ENCODE data around the gene TTLL9. TPM values are rescaled to one million over a fixed set of nuclear protein-coding genes. Genes with fewer than 3 reads are reported as not detected.

Gene TTLL9
- total RNA-seq, 1 donor from 2014 or later = not detected

DNA sequence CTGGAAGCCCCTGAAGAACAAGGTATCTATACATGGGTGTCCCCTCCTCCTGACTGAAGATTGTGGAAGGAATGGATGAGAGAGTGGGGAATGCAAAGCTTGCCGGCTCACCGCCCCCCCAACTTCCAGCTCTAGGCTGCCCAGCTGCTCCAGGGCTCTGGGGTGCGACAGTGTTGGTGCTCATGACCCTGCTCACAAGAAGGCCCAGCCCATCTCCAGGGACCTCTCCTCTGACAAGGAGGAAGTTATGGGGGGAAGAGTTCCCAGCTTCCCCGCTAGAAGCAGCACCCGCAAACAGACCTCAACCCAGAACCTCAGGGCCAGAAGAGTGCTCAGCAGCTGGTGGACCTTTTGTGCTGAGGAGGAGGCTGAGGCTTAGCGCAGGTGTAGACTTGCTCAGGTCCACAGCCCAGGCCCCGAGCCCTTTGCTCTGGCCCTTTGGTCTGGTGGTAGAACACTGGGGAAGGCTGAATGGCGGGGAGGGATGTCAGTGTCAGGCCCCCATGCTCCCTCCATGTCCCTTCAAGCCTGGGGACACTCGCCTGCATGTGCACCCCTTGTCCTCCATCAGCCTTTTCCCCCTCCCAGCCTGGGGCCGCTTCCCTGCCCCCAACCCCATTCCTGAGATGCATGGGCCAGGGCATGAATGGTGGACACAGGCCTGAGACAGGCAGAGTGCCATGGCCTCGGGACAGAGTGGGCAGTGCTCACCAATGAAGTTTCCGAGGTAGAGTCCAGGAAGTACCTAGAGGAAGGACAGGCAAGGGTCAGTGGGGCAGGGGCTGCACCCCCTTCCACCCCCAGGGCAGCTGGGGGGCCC lies 1.4 kb upstream of the TTLL9 start:
- no peaks in the 10 kb centered on the region for H3K36me3 ChIP-seq (ENCODE audit: control insufficient read depth, insufficient read depth, low read length)
- TF ChIP-seq, protein P1, sequence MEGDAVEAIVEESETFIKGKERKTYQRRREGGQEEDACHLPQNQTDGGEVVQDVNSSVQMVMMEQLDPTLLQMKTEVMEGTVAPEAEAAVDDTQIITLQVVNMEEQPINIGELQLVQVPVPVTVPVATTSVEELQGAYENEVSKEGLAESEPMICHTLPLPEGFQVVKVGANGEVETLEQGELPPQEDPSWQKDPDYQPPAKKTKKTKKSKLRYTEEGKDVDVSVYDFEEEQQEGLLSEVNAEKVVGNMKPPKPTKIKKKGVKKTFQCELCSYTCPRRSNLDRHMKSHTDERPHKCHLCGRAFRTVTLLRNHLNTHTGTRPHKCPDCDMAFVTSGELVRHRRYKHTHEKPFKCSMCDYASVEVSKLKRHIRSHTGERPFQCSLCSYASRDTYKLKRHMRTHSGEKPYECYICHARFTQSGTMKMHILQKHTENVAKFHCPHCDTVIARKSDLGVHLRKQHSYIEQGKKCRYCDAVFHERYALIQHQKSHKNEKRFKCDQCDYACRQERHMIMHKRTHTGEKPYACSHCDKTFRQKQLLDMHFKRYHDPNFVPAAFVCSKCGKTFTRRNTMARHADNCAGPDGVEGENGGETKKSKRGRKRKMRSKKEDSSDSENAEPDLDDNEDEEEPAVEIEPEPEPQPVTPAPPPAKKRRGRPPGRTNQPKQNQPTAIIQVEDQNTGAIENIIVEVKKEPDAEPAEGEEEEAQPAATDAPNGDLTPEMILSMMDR (IDR thresholded peaks at IDR 0.05; ENCODE audit: insufficient read depth, low read length, poor library complexity, severe bottlenecking) = no peak
- no peak overlapping the region for H3K4me3 ChIP-seq (ENCODE audit: low read depth, low read length)
- H3K27me3 ChIP-seq (ENCODE audit: control insufficient read depth, insufficient read depth, low read length) = peaks cover 44% of the 10 kb centered on the region
- no peak for DNase-seq (ENCODE audit: low read depth)

DNA sequence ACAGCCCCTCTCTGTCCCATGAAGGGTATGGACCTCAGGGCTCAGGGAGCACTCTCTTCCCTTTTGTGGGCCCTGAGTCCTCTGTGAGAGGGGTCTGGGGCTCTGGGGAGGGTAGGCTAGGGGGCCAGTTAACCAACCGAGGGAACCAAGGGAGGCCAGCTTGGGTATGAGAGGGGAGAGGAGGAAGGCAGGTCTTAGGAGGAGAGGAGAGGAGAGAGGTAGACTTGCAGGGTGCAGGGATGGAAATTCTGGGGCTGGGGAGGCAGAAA lies 827 bp upstream of the TTLL9 start:
- DNase-seq (ENCODE audit: low read depth) = no peak
- Histone ChIP-seq H3K27me3 (ENCODE audit: control insufficient read depth, insufficient read depth, low read length) (peaks cover 44% of the 10 kb centered on the region), H3K4me3 (ENCODE audit: low read depth, low read length) (peak overlapping the region; percentile 37), H3K36me3 (ENCODE audit: control insufficient read depth, insufficient read depth, low read length) (no peaks in the 10 kb centered on the region)
- TF ChIP-seq, protein P1 (IDR thresholded peaks at IDR 0.05; ENCODE audit: insufficient read depth, low read length, poor library complexity, severe bottlenecking) = no peak

DNA sequence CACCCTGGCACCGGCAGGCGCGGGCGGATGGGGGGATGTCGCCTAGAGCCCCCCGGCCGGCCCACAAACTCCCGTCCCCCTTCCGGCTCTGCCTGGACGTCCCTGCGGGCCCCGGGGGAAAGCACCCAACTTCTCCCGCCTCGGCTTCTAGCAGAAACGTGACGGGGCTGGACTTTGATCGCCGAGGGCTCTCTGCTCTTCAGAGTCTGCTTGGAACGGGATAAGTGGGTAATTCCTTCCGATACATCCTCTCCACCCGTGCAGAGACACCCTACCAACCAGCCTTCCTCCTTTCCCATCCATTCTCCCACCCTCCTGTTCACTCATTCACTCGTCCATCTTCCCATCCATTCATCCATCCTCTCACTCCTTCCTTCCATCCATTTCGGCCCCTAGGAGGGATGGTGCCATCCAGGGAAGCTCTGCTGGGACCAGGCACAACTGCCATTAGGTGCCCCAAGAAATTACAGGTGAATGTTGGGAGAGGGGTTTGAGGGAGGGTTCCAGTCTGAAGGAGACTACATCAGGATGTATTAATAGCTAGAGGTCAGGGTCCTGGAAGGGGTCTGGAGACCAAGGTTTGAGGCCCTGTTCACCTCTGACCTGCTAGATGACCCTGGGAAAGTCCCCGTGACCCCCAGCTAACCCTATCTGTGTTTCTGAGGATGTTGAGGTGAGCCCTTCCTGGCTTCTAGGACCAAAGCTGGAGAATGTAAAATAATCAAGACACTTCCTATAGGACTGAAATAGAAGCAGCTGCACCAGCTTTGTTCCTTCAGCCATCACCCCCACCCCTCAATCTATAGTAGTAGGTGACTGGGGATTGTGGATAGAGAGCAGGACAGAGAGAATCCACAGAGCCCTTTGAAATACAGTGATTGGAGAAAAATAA lies 538 bp downstream of the TTLL9 start:
- Histone ChIP-seq H3K27me3 (ENCODE audit: control insufficient read depth, insufficient read depth, low read length) (peaks cover 44% of the 10 kb centered on the region), H3K36me3 (ENCODE audit: control insufficient read depth, insufficient read depth, low read length) (no peaks in the 10 kb centered on the region), H3K4me3 (ENCODE audit: low read depth, low read length) (peak overlapping the region; percentile 37)
- TF ChIP-seq, protein P1 (IDR thresholded peaks at IDR 0.05; ENCODE audit: insufficient read depth, low read length, poor library complexity, severe bottlenecking) = no peak
- no peak for DNase-seq (ENCODE audit: low read depth)

DNA sequence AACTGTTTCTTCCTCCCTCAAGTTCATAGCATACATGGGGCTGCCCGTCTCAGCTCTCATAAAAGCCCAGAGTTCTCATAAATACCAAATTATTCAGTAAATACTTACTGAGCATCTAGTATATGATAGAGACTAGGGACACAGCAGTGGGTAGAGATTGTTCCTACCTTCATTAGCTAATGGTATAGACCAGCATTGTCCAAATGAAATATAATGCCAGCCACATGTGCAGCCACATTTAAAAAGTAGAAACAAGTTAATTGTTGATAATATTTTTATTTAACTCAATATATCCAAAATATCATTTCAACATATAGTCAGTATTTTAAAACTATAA lies 1.2 kb downstream of the TTLL9 start:
- TF ChIP-seq, protein P1 (IDR thresholded peaks at IDR 0.05; ENCODE audit: insufficient read depth, low read length, poor library complexity, severe bottlenecking) = no peak
- no peak for DNase-seq (ENCODE audit: low read depth)
- peaks cover 44% of the 10 kb centered on the region for H3K27me3 ChIP-seq (ENCODE audit: control insufficient read depth, insufficient read depth, low read length)
- no peak overlapping the region for H3K4me3 ChIP-seq (ENCODE audit: low read depth, low read length)
- no peaks in the 10 kb centered on the region for H3K36me3 ChIP-seq (ENCODE audit: control insufficient read depth, insufficient read depth, low read length)

DNA sequence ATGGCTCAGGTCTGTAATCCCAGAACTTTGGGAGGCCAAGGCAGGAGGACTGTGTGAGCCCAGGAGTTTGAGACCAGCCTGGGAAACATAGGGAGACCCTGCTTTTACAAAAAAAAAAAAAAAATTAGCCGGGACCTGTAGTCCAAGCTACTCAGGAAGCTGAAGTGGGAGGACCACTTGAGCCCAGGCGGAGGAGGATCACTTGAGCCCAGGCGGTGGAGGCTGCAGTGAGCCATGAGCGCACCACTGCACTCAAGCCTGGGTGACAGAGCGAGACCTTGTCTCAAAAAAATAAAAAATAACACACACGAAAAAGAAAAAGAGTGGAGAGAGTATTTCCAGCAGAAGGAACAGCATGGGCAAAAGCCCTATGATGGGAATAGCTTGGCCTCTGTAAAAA lies 2.0 kb downstream of the TTLL9 start:
- Histone ChIP-seq H3K36me3 (ENCODE audit: control insufficient read depth, insufficient read depth, low read length) (no peaks in the 10 kb centered on the region), H3K27me3 (ENCODE audit: control insufficient read depth, insufficient read depth, low read length) (peaks cover 41% of the 10 kb centered on the region), H3K4me3 (ENCODE audit: low read depth, low read length) (no peak overlapping the region)
- TF ChIP-seq, protein P1 (IDR thresholded peaks at IDR 0.05; ENCODE audit: insufficient read depth, low read length, poor library complexity, severe bottlenecking) = no peak
- no peak for DNase-seq (ENCODE audit: low read depth)
